Right lobe of liver (tissue), 6 donors: Measurements from ENCODE around the gene NTM. TPM values are rescaled to one million over a fixed set of nuclear protein-coding genes. Genes with fewer than 3 reads are reported as not detected.

ENCODE experiments used
- ATAC-seq, 4 donors: fragments of 200-7000 bp; cut with Tn5 transposase; one replicate each; pipeline ENCODE4 v1.9.1; 2020; ENCODE audit warnings: mild to moderate bottlenecking in 4 of 4, moderate library complexity in 4 of 4
- DNase-seq, 3 donors: peaks; one replicate each; pipeline ENCODE4 v3.0.0-alpha.2; 2020
- H3K27ac ChIP-seq, 3 donors: fragments of 200-600 bp; one replicate each; pipeline ENCODE4 v1.8.0; 2022
- H3K27me3 ChIP-seq, 2 donors: fragments of 200-600 bp; one replicate each; pipeline ENCODE4 v1.8.0; 2022
- H3K36me3 ChIP-seq, 4 donors: fragments of 200-600 bp; sonication (generic) in 1 of 4; one replicate each; pipeline versions ENCODE4 v1.5.1 to v1.8.0; 2017 to 2022; ENCODE audit warnings: control low read depth in 1 of 4
- H3K4me1 ChIP-seq, 4 donors: fragments of 200-600 bp; sonication (generic) in 1 of 4; one replicate each; pipeline versions ENCODE4 v1.5.1 to v1.8.0; 2017 to 2022; ENCODE audit warnings: control low read depth in 1 of 4
- H3K4me3 ChIP-seq, 3 donors: fragments of 200-600 bp; one replicate each; pipeline ENCODE4 v1.8.0; 2022
- H3K9me3 ChIP-seq, 4 donors: fragments of 200-600 bp; sonication (generic) in 1 of 4; one replicate each; pipeline versions ENCODE4 v1.5.1 to v1.8.0; 2017 to 2022; ENCODE audit warnings: control low read depth in 1 of 4
- CTCF ChIP-seq, 4 donors: fragments of 200-600 bp in 3 of 4; fragments of 450-650 bp in 1 of 4; IDR thresholded peaks; one replicate each; pipeline versions ENCODE4 v1.5.1 to v1.8.0; 2016 to 2022; ENCODE audit warnings: antibody characterized with exemption in 4 of 4, mild to moderate bottlenecking in 2 of 4
- POLR2A ChIP-seq: fragments of 450-650 bp; IDR thresholded peaks from one replicate; pipeline ENCODE4 v1.6.1; 2017; ENCODE audit warnings: antibody characterized with exemption, mild to moderate bottlenecking
- WGBS: methylation state at CpG from one replicate; pipeline ENCODE4 v1.1.6; 2018; ENCODE audit warnings: low coverage, low lambda C conversion rate; ENCODE audit not compliant: insufficient coverage; ENCODE audit errors: missing lambda C conversion rate; 5-methylcytosine and 5-hydroxymethylcytosine counted together
- intact Hi-C, 2 donors: fragments of 100-400 bp; cut with DNase I; formaldehyde crosslinking; loops; one replicate each; pipeline versions ENCODE4 v1.11.2 to v1.14.1; 2022
- total RNA-seq, 6 experiments: library from RNA; depleted of rRNA in 2 of 6; stranded (reverse); fragments of >200 nt in 2 of 6; fragmentation: NEBNext Ultra II Directional in 3 of 6; extraction: Animal tissue kit (Norgen Biotek cat#: 25700) in 3 of 6; gene quantifications; one replicate each; pipeline versions ENCODE4 v1.1.0 to v1.2.4, GENCODE V29; 2016 to 2023
- donor health status: DM: no; HTN: yes; CAD: no.
- donor health status: DM: no; HTN: no; CAD: no.
- donor health status: DM: no; HTN: no; CAD: no.
- donor health status: DM: no; HTN: yes; CAD: no.
- donor health status: DM: no; HTN: yes; CAD: no.

NTM gene
- total RNA-seq, 6 experiments from 2014 or later: 0.35 TPM; not detected in 5

- Histone ChIP-seq H3K36me3 (no peaks in the 10 kb centered on the region), H3K4me1 (no peaks in the 10 kb centered on the region), H3K27me3 (no peaks in the 10 kb centered on the region), H3K27ac (no peak overlapping the region), H3K4me3 (no peak overlapping the region), H3K9me3 (no peaks in the 10 kb centered on the region)
- intact Hi-C loops: no loop called here
- ATAC-seq (no peak), DNase-seq (no peak)
- TF ChIP-seq CTCF (IDR thresholded peaks at IDR 0.05): no peak
- TF ChIP-seq POLR2A: no peak
- 68% methylated on average over 2 of the region's 6 CpGs for WGBS
Measured at GRCh38 chr11:131817687-131818188, 447.3 kb downstream of the NTM start.

- Histone ChIP-seq H3K4me3 (no peak overlapping the region), H3K4me1 (peaks cover 0 to 7% (median 0%) of the 10 kb centered on the region in 4 donors), H3K27me3 (no peaks in the 10 kb centered on the region), H3K27ac (no peak overlapping the region), H3K36me3 (no peaks in the 10 kb centered on the region), H3K9me3 (no peaks in the 10 kb centered on the region)
- intact Hi-C loops: no loop called here
- DNase-seq: no peak
- WGBS: 81% methylated on average over 7 of the region's 10 CpGs
- TF ChIP-seq POLR2A: no peak
- TF ChIP-seq CTCF (IDR thresholded peaks at IDR 0.05): no peak
- ATAC-seq: no peak
Measured at GRCh38 chr11:131819865-131820264, 449.4 kb downstream of the NTM start.

- Histone ChIP-seq H3K4me3 (no peak overlapping the region), H3K27me3 (no peaks in the 10 kb centered on the region), H3K27ac (no peak overlapping the region), H3K9me3 (no peaks in the 10 kb centered on the region), H3K36me3 (no peaks in the 10 kb centered on the region), H3K4me1 (peaks cover 0 to 7% (median 0%) of the 10 kb centered on the region in 4 donors)
- DNase-seq (no peak), ATAC-seq (no peak)
- TF ChIP-seq POLR2A (no peak), CTCF (IDR thresholded peaks at IDR 0.05) (no peak)
- 22% methylated on average over 6 of the region's 6 CpGs for WGBS
- intact Hi-C loops: no loop called here
Measured at GRCh38 chr11:131822506-131822905, 452.1 kb downstream of the NTM start.

GRCh38 chr11:131823772-131824171 is 453.4 kb downstream of the NTM start:
- DNase-seq (no peak), ATAC-seq (peak in 3 of 4 donors; percentile 47 to 67 (median 65))
- no peak overlapping the region for H3K4me3 ChIP-seq
- WGBS: 54% methylated on average over 2 of the region's 2 CpGs
- intact Hi-C loops: no loop called here
- H3K27me3 ChIP-seq: no peaks in the 10 kb centered on the region
- H3K36me3 ChIP-seq: no peaks in the 10 kb centered on the region
- no peaks in the 10 kb centered on the region for H3K9me3 ChIP-seq
- peaks cover 0 to 7% (median 0%) of the 10 kb centered on the region in 4 donors for H3K4me1 ChIP-seq
- H3K27ac ChIP-seq: no peak overlapping the region
- TF ChIP-seq CTCF (IDR thresholded peaks at IDR 0.05) (no peak), POLR2A (no peak)

- H3K27me3 ChIP-seq: no peaks in the 10 kb centered on the region
- intact Hi-C loops: no loop called here
- H3K36me3 ChIP-seq: no peaks in the 10 kb centered on the region
- H3K4me1 ChIP-seq: peaks cover 0 to 7% (median 0%) of the 10 kb centered on the region in 4 donors
- TF ChIP-seq POLR2A (no peak), CTCF (IDR thresholded peaks at IDR 0.05) (no peak)
- H3K9me3 ChIP-seq: no peaks in the 10 kb centered on the region
- no peak for DNase-seq
- 25% methylated on average over 3 of the region's 3 CpGs for WGBS
- no peak overlapping the region for H3K27ac ChIP-seq
- ATAC-seq: peak; percentile 67 to 85 (median 81)
- H3K4me3 ChIP-seq: no peak overlapping the region
Measured at GRCh38 chr11:131824771-131825170, 454.4 kb downstream of the NTM start.
